Ecto neural progenitor cell (in vitro differentiated cells): ENCODE measurements around the gene TTLL3.

Source experiments
- DNase-seq: peaks from one replicate; pipeline ENCODE4 v3.0.0-alpha.2; 2018; ENCODE audit warnings: low spot score

The TTLL3 gene

GRCh38 chr3:9806688-9807589 lies 3.1 kb upstream of the TTLL3 start:
- DNase-seq, result no peak

- no peak for DNase-seq
These were observed 2.1 kb upstream of the TTLL3 start for GRCh38 chr3:9807981-9808344.

GRCh38 chr3:9808345-9809037 lies 1.6 kb upstream of the TTLL3 start:
- peak; percentile 64 for DNase-seq

- DNase-seq, result no peak
These were observed 835 bp upstream of the TTLL3 start for GRCh38 chr3:9809239-9809614.

GRCh38 chr3:9810433-9810770 lies 340 bp downstream of the TTLL3 start:
- DNase-seq, result peak; percentile 68

- no peak for DNase-seq
These were observed 784 bp downstream of the TTLL3 start for GRCh38 chr3:9810846-9811245.

- DNase-seq, result no peak
These were observed 2.9 kb downstream of the TTLL3 start for GRCh38 chr3:9812870-9813483.

GRCh38 chr3:9815986-9816385 lies 5.9 kb downstream of the TTLL3 start:
- no peak for DNase-seq

- DNase-seq, result no peak
These were observed 7.4 kb downstream of the TTLL3 start for GRCh38 chr3:9817436-9817835.

GRCh38 chr3:9818666-9819335 lies 8.7 kb downstream of the TTLL3 start:
- DNase-seq, result no peak

- no peak for DNase-seq
These were observed 10.5 kb downstream of the TTLL3 start for GRCh38 chr3:9820543-9820942.

GRCh38 chr3:9820946-9821345 lies 10.9 kb downstream of the TTLL3 start:
- no peak for DNase-seq

GRCh38 chr3:9825451-9826040 lies 15.5 kb downstream of the TTLL3 start:
- DNase-seq, result no peak

GRCh38 chr3:9826815-9827573 lies 16.9 kb downstream of the TTLL3 start:
- DNase-seq, result no peak

GRCh38 chr3:9828801-9829755 lies 19.0 kb downstream of the TTLL3 start:
- DNase-seq, result no peak

GRCh38 chr3:9831253-9831652 lies 21.2 kb downstream of the TTLL3 start:
- DNase-seq, result no peak

- DNase-seq, result no peak
These were observed 23.0 kb downstream of the TTLL3 start for GRCh38 chr3:9833078-9833477.

- no peak for DNase-seq
These were observed 24.7 kb downstream of the TTLL3 start for GRCh38 chr3:9834520-9835380.
